Islet of Langerhans (tissue), 1 donor: ENCODE results near the gene PROZ.

Experiments used
- FAIRE-seq: peaks from one replicate; lab custom pipeline; 2011; peaks lifted over from hg19 to GRCh38; lab: Jason Lieb, UNC

Gene PROZ

GRCh38 chr13:113142876-113143275 lies 15.6 kb upstream of the PROZ start:
- no peak for FAIRE-seq

DNA sequence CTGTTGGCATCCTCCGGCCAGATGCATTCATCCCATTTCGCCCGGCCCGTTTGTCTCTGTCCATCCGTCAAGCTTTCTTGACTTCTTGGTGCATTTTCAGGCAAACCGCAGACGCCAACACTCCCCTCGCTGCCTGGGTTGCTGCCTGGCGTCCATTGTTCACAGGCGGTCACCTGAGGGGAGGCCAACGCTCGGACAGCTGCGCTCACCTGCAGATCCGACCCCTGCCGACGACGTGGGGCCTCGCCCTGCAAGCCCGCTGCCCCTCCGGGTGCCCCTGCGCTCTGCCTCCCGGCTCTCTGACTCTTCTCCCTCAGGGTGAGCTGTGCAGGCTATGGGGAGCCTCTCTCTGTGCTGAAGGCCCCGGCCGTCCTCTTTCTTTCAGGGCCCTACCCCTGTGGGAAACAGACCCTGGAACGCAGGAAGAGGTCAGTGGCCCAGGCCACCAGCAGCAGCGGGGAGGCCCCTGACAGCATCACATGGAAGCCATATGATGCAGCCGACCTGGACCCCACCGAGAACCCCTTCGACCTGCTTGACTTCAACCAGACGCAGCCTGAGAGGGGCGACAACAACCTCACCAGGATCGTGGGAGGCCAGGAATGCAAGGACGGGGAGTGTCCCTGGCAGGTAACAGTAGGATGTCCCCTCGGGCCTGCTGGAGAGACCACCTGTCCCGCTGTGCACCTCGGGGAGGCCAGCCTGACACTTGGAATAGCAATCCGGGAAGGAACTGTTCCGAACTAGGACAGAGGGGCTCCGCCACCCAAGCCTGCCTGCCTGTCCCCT lies 14.8 kb upstream of the PROZ start:
- no peak for FAIRE-seq

GRCh38 chr13:113144255-113144629 lies 14.2 kb upstream of the PROZ start:
- FAIRE-seq: no peak

GRCh38 chr13:113145496-113145895 lies 13.0 kb upstream of the PROZ start:
- FAIRE-seq: no peak

DNA sequence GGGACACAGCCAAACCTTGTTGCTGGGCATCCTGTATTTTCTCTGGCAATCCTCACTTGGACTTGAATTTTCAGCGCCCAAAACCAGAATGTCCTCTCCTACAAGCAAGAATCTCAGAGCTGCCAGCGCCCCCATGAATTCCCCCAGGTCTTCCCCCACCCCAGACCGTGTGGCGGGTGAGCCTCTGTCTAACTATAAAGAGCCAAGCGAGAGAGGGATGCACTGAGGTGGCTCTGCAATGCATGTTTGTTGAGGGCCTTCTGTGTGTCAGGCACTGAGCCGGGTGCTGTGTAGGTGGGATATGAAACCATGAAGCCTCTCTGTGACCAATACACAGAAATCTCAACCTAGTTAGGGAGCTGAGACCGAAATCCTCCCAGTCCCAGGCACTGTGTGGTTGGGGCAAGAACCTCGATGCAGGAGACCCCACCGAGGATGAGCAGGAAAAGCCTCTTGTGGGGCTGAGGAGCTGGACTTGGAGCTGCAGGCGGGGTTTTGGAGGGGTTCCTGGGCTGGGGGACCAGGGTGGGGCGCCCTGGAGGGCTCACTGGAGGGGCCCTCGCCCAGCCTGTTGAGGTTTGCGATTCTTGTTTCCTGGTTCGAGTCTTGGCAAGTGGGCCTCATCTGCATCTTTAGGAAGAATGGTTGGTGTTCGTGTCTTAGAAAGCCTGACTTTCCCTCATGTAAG lies 12.4 kb upstream of the PROZ start:
- FAIRE-seq: no peak

DNA sequence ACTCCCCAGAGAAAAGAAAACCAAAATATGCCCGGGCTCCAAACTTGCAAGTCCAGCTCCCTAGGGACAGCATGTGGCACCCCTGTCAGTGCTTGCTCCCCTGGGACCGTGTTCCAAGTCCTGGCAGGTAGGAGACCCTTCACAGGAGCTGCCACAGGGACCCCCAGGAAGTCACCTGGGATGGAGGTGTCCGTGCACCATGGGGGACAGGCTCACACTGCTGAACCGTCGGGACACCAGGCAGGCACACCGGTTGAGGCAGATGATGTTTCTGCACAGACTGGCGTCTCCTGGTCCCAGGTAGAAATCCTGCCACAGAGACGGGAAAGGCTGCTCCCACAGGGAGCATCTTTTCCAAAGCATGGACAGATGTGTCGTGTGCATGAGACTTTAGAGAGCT lies 11.7 kb upstream of the PROZ start:
- FAIRE-seq: no peak

GRCh38 chr13:113147206-113147605 lies 11.2 kb upstream of the PROZ start:
- FAIRE-seq: no peak

DNA sequence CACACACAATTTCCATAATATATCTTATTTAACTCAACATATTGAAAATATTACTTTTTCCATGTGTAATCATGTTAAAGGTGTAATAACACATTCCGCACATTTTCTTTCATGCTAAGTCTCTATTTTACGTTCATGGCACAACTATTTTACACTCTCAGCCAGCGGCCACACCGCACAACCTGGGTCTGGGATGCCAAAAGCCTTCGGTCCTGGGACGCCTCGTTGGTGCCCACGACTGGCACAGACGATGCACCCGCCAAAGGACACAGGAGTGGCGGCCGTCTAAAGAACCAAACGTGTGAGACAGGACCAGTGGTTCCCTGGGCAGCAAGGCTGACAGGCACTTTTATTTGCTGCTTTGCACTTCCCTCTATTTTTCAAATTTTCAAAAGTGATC lies 10.0 kb upstream of the PROZ start:
- no peak for FAIRE-seq

DNA sequence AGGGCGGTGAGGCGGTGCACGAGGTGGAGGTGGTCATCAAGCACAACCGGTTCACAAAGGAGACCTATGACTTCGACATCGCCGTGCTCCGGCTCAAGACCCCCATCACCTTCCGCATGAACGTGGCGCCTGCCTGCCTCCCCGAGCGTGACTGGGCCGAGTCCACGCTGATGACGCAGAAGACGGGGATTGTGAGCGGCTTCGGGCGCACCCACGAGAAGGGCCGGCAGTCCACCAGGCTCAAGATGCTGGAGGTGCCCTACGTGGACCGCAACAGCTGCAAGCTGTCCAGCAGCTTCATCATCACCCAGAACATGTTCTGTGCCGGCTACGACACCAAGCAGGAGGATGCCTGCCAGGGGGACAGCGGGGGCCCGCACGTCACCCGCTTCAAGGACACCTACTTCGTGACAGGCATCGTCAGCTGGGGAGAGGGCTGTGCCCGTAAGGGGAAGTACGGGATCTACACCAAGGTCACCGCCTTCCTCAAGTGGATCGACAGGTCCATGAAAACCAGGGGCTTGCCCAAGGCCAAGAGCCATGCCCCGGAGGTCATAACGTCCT lies 9.4 kb upstream of the PROZ start:
- FAIRE-seq: no peak

- no peak for FAIRE-seq
Observed at GRCh38 chr13:113149711-113150549, 8.5 kb upstream of the PROZ start.

GRCh38 chr13:113150550-113151365 lies 7.7 kb upstream of the PROZ start:
- no peak for FAIRE-seq

- no peak for FAIRE-seq
Observed at GRCh38 chr13:113151745-113152690, 6.4 kb upstream of the PROZ start.

- FAIRE-seq: no peak
Observed at GRCh38 chr13:113152691-113152983, 5.8 kb upstream of the PROZ start.

DNA sequence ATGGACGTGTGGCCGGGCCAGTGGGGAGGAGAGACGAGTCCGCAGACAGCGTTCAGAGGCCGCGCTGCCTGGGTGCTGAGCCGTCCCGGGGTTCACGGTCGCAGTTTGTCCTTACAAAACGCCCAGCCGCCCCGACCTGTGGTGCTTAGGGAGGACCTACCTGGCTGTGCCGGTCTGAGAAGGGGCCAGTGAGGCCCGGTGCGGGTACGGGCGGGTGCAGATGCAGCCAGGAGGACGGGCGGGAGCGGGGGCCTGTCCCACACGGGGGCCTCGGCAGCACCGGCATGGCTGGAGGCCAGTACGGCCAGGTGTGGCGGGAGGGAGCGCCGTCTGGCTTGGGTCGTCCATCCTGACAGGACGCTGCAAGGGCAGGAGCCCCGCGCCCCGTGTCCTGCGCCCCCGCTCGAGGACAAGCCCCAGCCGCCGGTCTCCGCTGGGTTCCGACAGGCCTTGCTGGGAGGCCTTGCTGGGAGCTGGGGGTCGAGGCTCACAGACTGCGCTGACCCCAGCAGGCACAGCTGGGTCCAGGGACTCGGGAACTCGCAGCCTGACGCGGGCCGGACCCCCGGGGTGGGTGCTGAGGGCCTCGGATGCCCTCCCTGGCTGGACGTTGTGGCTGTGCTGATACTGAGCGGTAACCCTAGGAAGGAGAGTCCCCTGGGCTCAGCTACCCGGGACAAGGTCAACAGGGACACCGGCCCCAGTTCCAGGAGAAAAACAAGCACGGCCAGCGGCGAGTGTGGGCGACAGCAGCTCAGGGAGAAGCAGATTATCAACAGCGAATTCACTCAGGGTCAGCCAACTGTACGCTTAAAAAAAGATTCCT lies 5.3 kb upstream of the PROZ start:
- no peak for FAIRE-seq

- FAIRE-seq: peak; percentile 21
Observed at GRCh38 chr13:113153810-113154748, 4.4 kb upstream of the PROZ start.

GRCh38 chr13:113155201-113155600 lies 3.2 kb upstream of the PROZ start:
- FAIRE-seq: no peak

GRCh38 chr13:113155982-113156655 lies 2.3 kb upstream of the PROZ start:
- no peak for FAIRE-seq

DNA sequence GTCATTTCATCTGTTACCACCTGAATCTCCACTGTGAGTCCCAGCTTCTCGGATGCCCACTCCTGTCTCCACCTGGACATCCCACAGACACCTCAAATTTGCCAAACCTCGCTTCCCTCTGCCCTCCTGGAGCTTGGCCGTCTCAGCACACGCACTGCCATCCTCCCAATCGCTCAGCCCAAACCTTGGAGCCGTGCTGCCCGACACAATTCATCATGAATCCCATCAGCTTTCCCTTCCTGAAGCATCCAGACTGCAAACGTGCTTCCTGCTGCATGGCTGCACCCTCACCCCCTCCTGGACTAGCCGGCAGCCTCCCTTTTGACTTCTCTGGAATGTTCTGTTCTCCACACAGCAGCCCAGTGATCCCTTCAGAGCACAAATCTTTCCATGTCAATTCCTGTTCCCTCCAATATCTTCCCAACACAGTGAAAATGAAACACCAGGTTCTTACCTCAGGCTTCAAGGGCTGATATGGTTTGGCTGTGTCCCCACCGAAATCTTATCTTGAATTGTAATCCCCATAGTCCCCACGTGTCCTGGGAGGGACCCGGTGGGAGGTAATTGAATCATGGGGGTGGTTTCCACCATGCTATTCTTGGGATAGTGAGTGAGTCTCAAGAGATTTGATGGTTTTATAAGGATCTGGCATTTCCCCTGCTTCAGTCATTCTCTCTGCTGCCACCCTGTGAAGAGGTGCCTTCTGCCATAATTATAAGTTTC lies 1.1 kb upstream of the PROZ start:
- no peak for FAIRE-seq
